HG03469 (cell line): ENCODE results near the gene NOL6.
"Not testable (repeated sequence)": the region's sequence is repeated elsewhere in the genome, so short reads cannot be mapped to it uniquely, and the experiment has no call there.

Experiments
- ATAC-seq: cut with Tn5 transposase; IDR thresholded peaks from one replicate; pipeline ENCODE4 v1.9.1; 2021; ENCODE audit warnings: mild to moderate bottlenecking, moderate library complexity, moderate number of reproducible peaks; ENCODE audit not compliant: unreplicated experiment

The NOL6 gene

GRCh38 chr9:33436445-33436844 is 37.3 kb downstream of the NOL6 start:
- no peak for ATAC-seq

- ATAC-seq = no peak
Observed at GRCh38 chr9:33435821-33436277, 37.9 kb downstream of the NOL6 start.

- ATAC-seq = no peak
Observed at GRCh38 chr9:33434317-33435105, 39.2 kb downstream of the NOL6 start.

- ATAC-seq = no peak
Observed at GRCh38 chr9:33433871-33434270, 39.9 kb downstream of the NOL6 start.

- ATAC-seq = no peak
Observed at GRCh38 chr9:33431420-33431819, 42.3 kb downstream of the NOL6 start.

- no peak for ATAC-seq
Observed at GRCh38 chr9:33430942-33431341, 42.8 kb downstream of the NOL6 start.

- no peak for ATAC-seq
Observed at GRCh38 chr9:33429256-33429985, 44.3 kb downstream of the NOL6 start.

GRCh38 chr9:33426843-33427293 is 46.9 kb downstream of the NOL6 start:
- no peak for ATAC-seq

- no peak for ATAC-seq
Observed at GRCh38 chr9:33425128-33425533, 48.6 kb downstream of the NOL6 start.

GRCh38 chr9:33424492-33424891 is 49.2 kb downstream of the NOL6 start:
- not testable (repeated sequence) for ATAC-seq

GRCh38 chr9:33424043-33424442 is 49.7 kb downstream of the NOL6 start:
- ATAC-seq = not testable (repeated sequence)

- ATAC-seq = no peak
Observed at GRCh38 chr9:33419708-33420303, 53.9 kb downstream of the NOL6 start.

GRCh38 chr9:33418090-33418489 is 55.6 kb downstream of the NOL6 start:
- no peak for ATAC-seq

- ATAC-seq = no peak
Observed at GRCh38 chr9:33416996-33417395, 56.7 kb downstream of the NOL6 start.

GRCh38 chr9:33415501-33416038 is 58.2 kb downstream of the NOL6 start:
- ATAC-seq = peak; percentile 48

- ATAC-seq = no peak
Observed at GRCh38 chr9:33414889-33415500, 58.7 kb downstream of the NOL6 start.

- ATAC-seq = no peak
Observed at GRCh38 chr9:33414268-33414667, 59.5 kb downstream of the NOL6 start.
